ENCODE data around the gene ZNF583.

GRCh38 chr19:56377105-56377924 is 26.8 kb upstream of the ZNF583 start:
- TF ChIP-seq POLR2A (IDR thresholded peaks at IDR 0.05; ENCODE audit: low read depth, low read length) = no peak
- TF ChIP-seq POLR2AphosphoS5 (IDR thresholded peaks at IDR 0.05; ENCODE audit: low read depth, low read length) = no peak
- no peak for TF ChIP-seq TAF1 (IDR thresholded peaks at IDR 0.05; ENCODE audit: low read depth, low read length)
- no peak for TF ChIP-seq PAX5 (IDR thresholded peaks at IDR 0.05; ENCODE audit: insufficient read depth, low read length, severe bottlenecking)
- TF ChIP-seq SPI1 (IDR thresholded peaks at IDR 0.05; ENCODE audit: low read depth, low read length) = no peak
- no peak for TF ChIP-seq POU2F2 (IDR thresholded peaks at IDR 0.05; ENCODE audit: low read depth, low read length)

Measured in GM12891 (cell line).